Tibial artery (tissue), 4 donors: ENCODE data around the gene DIPK1B.

ENCODE experiments used
- DNase-seq, 2 donors: peaks; one replicate each; pipeline ENCODE4 v3.0.0-alpha.2; 2019
- H3K27ac ChIP-seq, 2 donors: fragments of 200-600 bp; sonication (generic) in 1 of 2; 1 replicate in 1 of 2; 2 replicates in 1 of 2; pipeline ENCODE4 v1.5.1; 2018 to 2019; ENCODE audit warnings: mild to moderate bottlenecking in 1 of 2
- H3K27me3 ChIP-seq, 2 donors: fragments of 200-600 bp; sonication (generic) in 1 of 2; one replicate each; pipeline versions ENCODE4 v1.5.1 to v1.6.0; 2016 to 2019
- H3K36me3 ChIP-seq, 3 donors: fragments of 200-600 bp; sonication (generic) in 2 of 3; one replicate each; pipeline ENCODE4 v1.5.1; 2016 to 2019; ENCODE audit warnings: mild to moderate bottlenecking in 2 of 3
- H3K4me1 ChIP-seq, 4 donors: fragments of 200-600 bp; sonication (generic) in 2 of 4; 1 replicate in 3 of 4; 2 replicates in 1 of 4; pipeline ENCODE4 v1.5.1; 2016 to 2019
- H3K4me3 ChIP-seq, 2 donors: fragments of 200-600 bp; sonication (generic) in 1 of 2; 1 replicate in 1 of 2; 2 replicates in 1 of 2; pipeline ENCODE4 v1.5.1; 2018 to 2019; ENCODE audit warnings: mild to moderate bottlenecking in 2 of 2
- H3K9me3 ChIP-seq, 3 donors: fragments of 200-600 bp; sonication (generic) in 1 of 3; one replicate each; pipeline ENCODE4 v1.5.1; 2016 to 2019
- intact Hi-C: fragments of 100-400 bp; cut with DNase I; formaldehyde crosslinking; loops from one replicate; pipeline ENCODE4 v1.15.0; 2023; ENCODE audit warnings: low total_unique reads
- TF ChIP-seq, protein P1 (sequence below), 2 experiments: fragments of 200-600 bp in 1 of 2; fragments of 450-650 bp in 1 of 2; IDR thresholded peaks; one replicate each; pipeline ENCODE4 v1.5.1; 2017 to 2019; ENCODE audit warnings: antibody characterized with exemption in 2 of 2, mild to moderate bottlenecking in 1 of 2, moderate library complexity in 1 of 2

The DIPK1B gene

DNA sequence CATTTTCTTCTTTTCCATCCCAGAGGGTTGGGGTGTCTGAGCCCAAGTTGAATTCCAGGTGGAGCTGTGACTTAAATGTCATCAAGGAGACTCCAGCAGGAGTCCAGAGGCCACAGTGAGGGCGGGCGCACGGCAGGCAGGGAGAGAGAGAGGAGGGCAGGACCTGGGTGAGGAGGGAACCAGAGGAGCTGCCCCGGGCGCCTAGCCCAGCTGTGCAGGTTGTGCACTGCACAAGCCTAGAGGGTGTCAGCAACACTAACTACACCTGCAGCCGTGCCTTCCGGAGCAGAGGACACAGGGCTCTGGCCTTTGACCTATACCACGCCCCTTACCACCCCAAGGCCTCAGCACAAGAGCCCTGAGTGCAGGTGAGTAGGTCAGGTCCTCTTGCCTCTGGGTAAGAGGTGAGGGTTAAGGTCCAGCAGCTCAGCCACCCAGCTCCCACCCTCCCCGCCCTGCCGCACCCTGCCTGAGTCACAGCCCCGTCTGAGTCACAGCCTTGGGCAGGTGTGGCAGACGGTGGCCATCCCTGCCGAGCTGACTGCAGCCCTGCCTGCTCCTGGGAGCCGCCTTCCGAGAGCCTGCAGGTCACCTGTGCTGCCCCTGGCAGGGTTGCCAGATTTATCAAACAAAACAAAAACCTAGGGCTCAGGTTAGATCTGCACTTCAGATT, 18.7 kb upstream of the DIPK1B start:
- no peaks in the 10 kb centered on the region for H3K36me3 ChIP-seq
- H3K27me3 ChIP-seq, result peaks cover 0 to 36% of the 10 kb centered on the region in 2 donors
- TF ChIP-seq, protein P1, sequence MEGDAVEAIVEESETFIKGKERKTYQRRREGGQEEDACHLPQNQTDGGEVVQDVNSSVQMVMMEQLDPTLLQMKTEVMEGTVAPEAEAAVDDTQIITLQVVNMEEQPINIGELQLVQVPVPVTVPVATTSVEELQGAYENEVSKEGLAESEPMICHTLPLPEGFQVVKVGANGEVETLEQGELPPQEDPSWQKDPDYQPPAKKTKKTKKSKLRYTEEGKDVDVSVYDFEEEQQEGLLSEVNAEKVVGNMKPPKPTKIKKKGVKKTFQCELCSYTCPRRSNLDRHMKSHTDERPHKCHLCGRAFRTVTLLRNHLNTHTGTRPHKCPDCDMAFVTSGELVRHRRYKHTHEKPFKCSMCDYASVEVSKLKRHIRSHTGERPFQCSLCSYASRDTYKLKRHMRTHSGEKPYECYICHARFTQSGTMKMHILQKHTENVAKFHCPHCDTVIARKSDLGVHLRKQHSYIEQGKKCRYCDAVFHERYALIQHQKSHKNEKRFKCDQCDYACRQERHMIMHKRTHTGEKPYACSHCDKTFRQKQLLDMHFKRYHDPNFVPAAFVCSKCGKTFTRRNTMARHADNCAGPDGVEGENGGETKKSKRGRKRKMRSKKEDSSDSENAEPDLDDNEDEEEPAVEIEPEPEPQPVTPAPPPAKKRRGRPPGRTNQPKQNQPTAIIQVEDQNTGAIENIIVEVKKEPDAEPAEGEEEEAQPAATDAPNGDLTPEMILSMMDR (IDR thresholded peaks at IDR 0.05), result no peak
- intact Hi-C loops, result no loop called here
- no peak overlapping the region for H3K4me3 ChIP-seq
- H3K4me1 ChIP-seq, result peaks cover 0 to 29% (median 4%) of the 10 kb centered on the region in 4 donors
- DNase-seq, result no peak
- H3K27ac ChIP-seq, result no peak overlapping the region
- no peaks in the 10 kb centered on the region for H3K9me3 ChIP-seq

DNA sequence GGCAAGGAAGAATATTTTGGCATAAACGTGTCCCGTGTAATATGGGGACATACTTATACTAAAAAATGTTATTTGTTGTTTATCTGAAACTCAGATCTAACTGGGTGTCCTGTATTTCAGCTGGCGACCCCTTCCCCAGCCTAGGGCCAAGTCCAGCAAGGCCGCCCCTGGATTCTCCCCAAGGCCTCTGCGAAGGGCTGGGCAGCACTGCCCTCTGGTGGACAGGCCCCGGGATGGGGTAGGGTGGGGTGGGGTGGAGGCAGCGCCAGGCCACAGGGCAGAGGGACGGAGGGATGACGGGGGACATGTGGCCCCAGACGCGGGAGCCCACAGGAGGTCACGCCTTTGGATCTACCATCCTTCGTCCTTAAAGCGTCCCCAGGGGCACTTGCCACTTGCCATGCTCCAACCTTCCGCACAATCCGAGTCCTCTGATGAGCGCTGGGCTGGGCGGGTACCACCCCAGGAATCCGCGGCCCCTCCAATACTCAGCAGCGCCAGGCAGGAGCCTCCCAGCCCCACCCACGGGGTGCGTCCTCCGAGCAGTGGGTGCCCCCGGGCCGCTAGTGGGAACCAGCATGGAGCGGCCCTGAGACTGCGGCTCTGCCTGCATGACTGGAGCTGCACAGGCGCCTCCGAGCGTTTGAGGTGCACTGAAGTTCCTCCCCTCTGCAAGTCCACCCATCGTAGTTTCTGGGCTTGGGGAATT, 18.1 kb upstream of the DIPK1B start:
- Histone ChIP-seq H3K4me1 (peaks cover 0 to 25% (median 4%) of the 10 kb centered on the region in 4 donors), H3K27ac (no peak overlapping the region), H3K9me3 (no peaks in the 10 kb centered on the region), H3K4me3 (no peak overlapping the region), H3K27me3 (peaks cover 0 to 39% of the 10 kb centered on the region in 2 donors), H3K36me3 (no peaks in the 10 kb centered on the region)
- no peak for DNase-seq
- TF ChIP-seq, protein P1 (IDR thresholded peaks at IDR 0.05), result peak; percentile 29 to 37
- intact Hi-C loops, result no loop called here

DNA sequence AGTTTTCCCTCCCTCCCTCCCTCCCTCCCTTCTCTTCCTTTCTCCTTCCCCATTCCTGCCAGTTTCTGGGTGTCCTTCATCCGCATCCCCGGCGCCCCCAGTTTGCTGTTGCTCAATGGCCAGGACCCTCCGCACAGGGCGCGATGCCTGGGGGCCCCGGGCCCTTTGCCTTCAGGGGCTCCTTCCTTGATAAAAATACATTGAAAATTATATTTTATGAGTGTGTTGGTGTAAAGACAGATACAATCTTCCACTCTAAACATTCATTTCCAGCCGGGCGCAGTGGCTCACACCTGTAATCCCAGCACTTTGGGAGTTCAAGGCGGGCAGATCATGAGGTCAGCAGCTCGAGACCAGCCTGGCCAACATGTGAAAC, 17.5 kb upstream of the DIPK1B start:
- Histone ChIP-seq H3K9me3 (no peaks in the 10 kb centered on the region), H3K27ac (no peak overlapping the region), H3K27me3 (peaks cover 0 to 45% of the 10 kb centered on the region in 2 donors), H3K4me3 (no peak overlapping the region), H3K36me3 (no peaks in the 10 kb centered on the region), H3K4me1 (peaks cover 0 to 25% (median 4%) of the 10 kb centered on the region in 4 donors)
- DNase-seq, result no peak
- TF ChIP-seq, protein P1 (IDR thresholded peaks at IDR 0.05), result no peak
- intact Hi-C loops, result no loop called here

DNA sequence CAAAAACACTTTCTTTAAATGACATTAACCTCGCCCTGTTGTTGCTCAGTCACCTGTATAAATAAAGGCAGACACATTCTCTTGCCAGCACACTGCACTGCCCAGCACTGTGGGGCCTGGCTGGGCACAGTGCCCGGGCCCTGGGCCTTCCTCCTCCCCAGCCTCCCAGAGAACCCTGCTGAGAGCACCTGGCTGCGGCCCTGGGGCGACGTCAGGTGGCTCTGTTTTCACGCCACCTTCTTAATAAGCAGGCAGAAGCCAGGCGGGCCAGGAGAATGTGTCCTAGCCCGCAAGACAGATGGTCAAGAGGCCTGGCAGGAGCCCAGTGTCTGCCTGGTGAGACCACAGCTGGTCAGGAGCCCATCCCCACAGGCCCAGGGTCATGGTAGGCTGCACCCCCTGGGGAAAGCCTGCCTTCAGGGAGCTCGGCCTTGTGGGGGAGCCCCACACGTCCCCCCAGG, 16.9 kb upstream of the DIPK1B start:
- intact Hi-C loops, result no loop called here
- no peaks in the 10 kb centered on the region for H3K9me3 ChIP-seq
- peaks cover 0 to 51% of the 10 kb centered on the region in 2 donors for H3K27me3 ChIP-seq
- TF ChIP-seq, protein P1 (IDR thresholded peaks at IDR 0.05), result no peak
- H3K4me3 ChIP-seq, result no peak overlapping the region
- H3K4me1 ChIP-seq, result peaks cover 0 to 22% (median 2%) of the 10 kb centered on the region in 4 donors
- DNase-seq, result no peak
- H3K36me3 ChIP-seq, result no peaks in the 10 kb centered on the region
- H3K27ac ChIP-seq, result no peak overlapping the region

DNA sequence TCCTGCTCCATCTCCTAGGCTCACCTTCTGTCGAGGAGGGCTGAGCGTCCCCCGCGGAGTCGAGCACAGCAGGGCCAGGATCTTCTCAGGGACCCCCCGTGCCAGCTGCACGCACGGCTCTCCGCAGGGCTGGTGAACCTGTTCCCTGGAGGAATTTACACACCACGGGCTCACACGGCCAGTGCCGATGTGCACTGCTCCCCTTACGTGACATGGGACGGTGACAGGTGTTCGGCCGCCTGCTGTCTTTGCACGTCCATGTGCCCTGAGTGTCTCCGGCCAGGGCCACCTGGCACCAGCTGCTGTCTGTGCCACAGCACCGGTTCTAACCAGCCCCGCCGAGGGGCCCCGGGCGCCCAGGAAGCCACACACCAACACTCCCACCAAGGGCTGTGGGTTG, 16.4 kb upstream of the DIPK1B start:
- H3K36me3 ChIP-seq, result no peaks in the 10 kb centered on the region
- intact Hi-C loops, result no loop called here
- no peak for DNase-seq
- H3K9me3 ChIP-seq, result no peaks in the 10 kb centered on the region
- H3K27me3 ChIP-seq, result peaks cover 0 to 56% of the 10 kb centered on the region in 2 donors
- H3K27ac ChIP-seq, result no peak overlapping the region
- TF ChIP-seq, protein P1 (IDR thresholded peaks at IDR 0.05), result no peak
- H3K4me1 ChIP-seq, result peaks cover 0 to 17% (median under 1%) of the 10 kb centered on the region in 4 donors
- H3K4me3 ChIP-seq, result no peak overlapping the region
